Gastrocnemius medialis (tissue), 4 donors: ENCODE data around the gene EFNA5. TPM values are rescaled to one million over a fixed set of nuclear protein-coding genes. Genes with fewer than 3 reads are reported as not detected.
A peak's percentile ranks its signal among the peaks of the same experiment; 100 is the strongest.

Experiments used
- ATAC-seq, 2 donors: fragments of 150-250 bp; one replicate each; pipeline ENCODE4 v1.9.1; 2016
- DNase-seq, 2 donors: peaks; one replicate each; pipeline ENCODE4 v3.0.0-alpha.2; 2019
- H3K27ac ChIP-seq, 4 donors: fragments of 200-600 bp; sonication (generic); 1 replicate in 1 of 4; 2 replicates in 3 of 4; pipeline ENCODE4 v1.5.1; 2016 to 2018; ENCODE audit warnings: mild to moderate bottlenecking in 2 of 4, moderate library complexity in 1 of 4
- H3K27me3 ChIP-seq, 3 donors: fragments of 200-600 bp; sonication (generic) in 2 of 3; 1 replicate in 1 of 3; 2 replicates in 2 of 3; pipeline versions ENCODE4 v1.5.1 to v1.6.0; 2016 to 2019; ENCODE audit warnings: mild to moderate bottlenecking in 1 of 3, moderate library complexity in 1 of 3
- H3K36me3 ChIP-seq, 2 donors: fragments of 200-600 bp; sonication (generic) in 1 of 2; one replicate each; pipeline ENCODE4 v1.5.1; 2017 to 2018
- H3K4me1 ChIP-seq, 2 donors: fragments of 200-600 bp; sonication (generic) in 1 of 2; one replicate each; pipeline ENCODE4 v1.5.1; 2016 to 2017; ENCODE audit warnings: mild to moderate bottlenecking in 2 of 2
- H3K4me3 ChIP-seq, 4 donors: fragments of 200-600 bp; sonication (generic) in 3 of 4; 1 replicate in 1 of 4; 2 replicates in 3 of 4; pipeline ENCODE4 v1.5.1; 2016 to 2019; ENCODE audit warnings: mild to moderate bottlenecking in 2 of 4
- H3K9me3 ChIP-seq, 3 donors: fragments of 200-600 bp; sonication (generic) in 2 of 3; 1 replicate in 1 of 3; 2 replicates in 2 of 3; pipeline ENCODE4 v1.5.1; 2016 to 2019
- CTCF ChIP-seq, 5 experiments: fragments of 450-650 bp in 3 of 5; fragments of 200-600 bp in 2 of 5; sonication (generic) in 2 of 5; IDR thresholded peaks in 4 of 5; conservative IDR thresholded peaks in 1 of 5; 1 replicate in 4 of 5; 2 replicates in 1 of 5; pipeline ENCODE4 v1.5.1; 2016 to 2019; ENCODE audit warnings: antibody characterized with exemption in 5 of 5, mild to moderate bottlenecking in 3 of 5, moderate library complexity in 3 of 5
- POLR2A ChIP-seq, 2 donors: fragments of 450-650 bp; IDR thresholded peaks; one replicate each; pipeline ENCODE4 v1.6.1; 2017; ENCODE audit warnings: antibody characterized with exemption in 2 of 2, mild to moderate bottlenecking in 2 of 2, moderate library complexity in 2 of 2
- in situ Hi-C, 4 donors: fragments of 200-750 bp; cut with MboI; loops; one replicate each; pipeline versions ENCODE4 v1.15.0 to v1.8.0; 2017; ENCODE audit warnings: low sequenced_read_pairs in 4 of 4
- intact Hi-C: fragments of 100-400 bp; cut with DNase I; formaldehyde crosslinking; loops from one replicate; pipeline ENCODE4 v1.15.1; 2023; ENCODE audit warnings: low total_unique reads
- total RNA-seq, 4 donors: library from RNA; depleted of rRNA; stranded (reverse); fragments of >200 nt; gene quantifications; one replicate each; pipeline versions ENCODE4 v1.1.0 to v1.2.3, GENCODE V29; 2016

EFNA5 gene
- total RNA-seq, 4 donors from 2014 or later, result 0.15 to 0.62 (median 0.20) TPM; not detected in 1

GRCh38 chr5:107381189-107381856, 289.4 kb downstream of the EFNA5 start:
- intact Hi-C loops (no loop called here), in situ Hi-C loops (no loop called here)
- Histone ChIP-seq H3K27ac (no peak overlapping the region), H3K9me3 (no peaks in the 10 kb centered on the region), H3K4me1 (peaks cover 0 to 6% of the 10 kb centered on the region in 2 donors), H3K36me3 (no peaks in the 10 kb centered on the region), H3K27me3 (no peaks in the 10 kb centered on the region), H3K4me3 (no peak overlapping the region)
- TF ChIP-seq CTCF (IDR thresholded peaks at IDR 0.05 in 4 of 5, conservative IDR thresholded peaks at IDR 0.05 in 1 of 5) (no peak), POLR2A (IDR thresholded peaks at IDR 0.05) (no peak)
- peak; percentile 74 to 89 for ATAC-seq
- peak in 1 of 2 donors; percentile 30 for DNase-seq

GRCh38 chr5:107380654-107381053, 290.1 kb downstream of the EFNA5 start:
- in situ Hi-C loops (no loop called here), intact Hi-C loops (no loop called here)
- peaks cover 0 to 6% of the 10 kb centered on the region in 2 donors for H3K4me1 ChIP-seq
- DNase-seq (no peak), ATAC-seq (no peak)
- H3K9me3 ChIP-seq, result no peaks in the 10 kb centered on the region
- H3K27ac ChIP-seq, result no peak overlapping the region
- H3K27me3 ChIP-seq, result no peaks in the 10 kb centered on the region
- H3K36me3 ChIP-seq, result no peaks in the 10 kb centered on the region
- no peak overlapping the region for H3K4me3 ChIP-seq
- TF ChIP-seq POLR2A (IDR thresholded peaks at IDR 0.05), result no peak
- TF ChIP-seq CTCF (IDR thresholded peaks at IDR 0.05 in 4 of 5, conservative IDR thresholded peaks at IDR 0.05 in 1 of 5), result no peak

- H3K36me3 ChIP-seq, result no peaks in the 10 kb centered on the region
- intact Hi-C loops, result no loop called here
- H3K27ac ChIP-seq, result no peak overlapping the region
- TF ChIP-seq CTCF (IDR thresholded peaks at IDR 0.05 in 4 of 5, conservative IDR thresholded peaks at IDR 0.05 in 1 of 5) (no peak), POLR2A (IDR thresholded peaks at IDR 0.05) (no peak)
- H3K27me3 ChIP-seq, result no peaks in the 10 kb centered on the region
- no peak for ATAC-seq
- DNase-seq, result no peak
- no peaks in the 10 kb centered on the region for H3K9me3 ChIP-seq
- in situ Hi-C loops, result no loop called here
- H3K4me1 ChIP-seq, result peaks cover 0 to 7% of the 10 kb centered on the region in 2 donors
- no peak overlapping the region for H3K4me3 ChIP-seq
These were observed 292.4 kb downstream of the EFNA5 start for GRCh38 chr5:107378218-107378899.

- Histone ChIP-seq H3K4me3 (no peak overlapping the region), H3K36me3 (no peaks in the 10 kb centered on the region), H3K4me1 (peaks cover 4 to 19% of the 10 kb centered on the region in 2 donors), H3K9me3 (no peaks in the 10 kb centered on the region), H3K27me3 (no peaks in the 10 kb centered on the region), H3K27ac (no peak overlapping the region)
- ATAC-seq (no peak), DNase-seq (no peak)
- TF ChIP-seq CTCF (IDR thresholded peaks at IDR 0.05 in 4 of 5, conservative IDR thresholded peaks at IDR 0.05 in 1 of 5), result no peak
- TF ChIP-seq POLR2A (IDR thresholded peaks at IDR 0.05), result no peak
- intact Hi-C loops (no loop called here), in situ Hi-C loops (no loop called here)
These were observed 293.5 kb downstream of the EFNA5 start for GRCh38 chr5:107377277-107377609.
